Activated CD8-positive, alpha-beta memory T cell treated with anti-CD3 and anti-CD28 coated beads, Interleukin-2, amount 50 U/mL, for 48 hours (primary cell): ENCODE results near the gene CT45A7.
"Not testable (repeated sequence)": the region's sequence is repeated elsewhere in the genome, so short reads cannot be mapped to it uniquely, and the experiment has no call there.

ENCODE experiments used
- DNase-seq: peaks from one replicate; pipeline ENCODE4 v3.0.0-alpha.2; 2020

CT45A7 gene, protein sequence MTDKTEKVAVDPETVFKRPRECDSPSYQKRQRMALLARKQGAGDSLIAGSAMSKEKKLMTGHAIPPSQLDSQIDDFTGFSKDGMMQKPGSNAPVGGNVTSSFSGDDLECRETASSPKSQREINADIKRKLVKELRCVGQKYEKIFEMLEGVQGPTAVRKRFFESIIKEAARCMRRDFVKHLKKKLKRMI

DNA sequence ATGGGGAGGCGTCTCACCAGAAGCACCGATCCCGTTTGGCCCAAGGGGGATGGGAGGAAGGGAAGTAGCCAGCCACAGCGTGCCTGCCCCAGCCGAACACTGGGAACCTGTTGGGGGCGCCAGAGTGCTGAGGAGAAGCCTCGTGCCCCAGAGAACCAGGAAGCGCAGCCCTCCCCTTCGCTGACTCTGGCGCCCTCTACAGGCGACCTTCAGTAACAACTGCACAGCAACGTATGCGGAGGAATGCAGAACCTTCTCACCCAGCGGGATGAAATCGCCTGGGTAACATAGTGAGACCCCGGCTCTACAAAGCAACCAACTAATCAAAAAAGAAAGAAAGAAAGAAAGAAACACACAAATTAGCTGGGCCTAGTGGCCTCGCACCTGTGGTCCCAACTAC, at the start of gene CT45A7:
TSS of gene CT45A7 (minus strand) at position 101 of the 400 bp plus-strand sequence. CDS start 3,747 bp downstream, outside the sequence.
- DNase-seq, result not testable (repeated sequence)

GRCh38 chrX:135882741-135883140, 45.7 kb upstream of the CT45A7 start:
- not testable (repeated sequence) for DNase-seq

DNA sequence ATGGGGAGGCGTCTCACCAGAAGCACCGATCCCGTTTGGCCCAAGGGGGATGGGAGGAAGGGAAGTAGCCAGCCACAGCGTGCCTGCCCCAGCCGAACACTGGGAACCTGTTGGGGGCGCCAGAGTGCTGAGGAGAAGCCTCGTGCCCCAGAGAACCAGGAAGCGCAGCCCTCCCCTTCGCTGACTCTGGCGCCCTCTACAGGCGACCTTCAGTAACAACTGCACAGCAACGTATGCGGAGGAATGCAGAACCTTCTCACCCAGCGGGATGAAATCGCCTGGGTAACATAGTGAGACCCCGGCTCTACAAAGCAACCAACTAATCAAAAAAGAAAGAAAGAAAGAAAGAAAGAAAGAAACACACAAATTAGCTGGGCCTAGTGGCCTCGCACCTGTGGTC, 34.6 kb upstream of the CT45A7 start, which contains the start of gene CT45A9:
TSS of gene CT45A9 (minus strand) at position 101 of the 400 bp plus-strand sequence. CDS start 3,751 bp downstream, outside the sequence.
- DNase-seq, result not testable (repeated sequence)

- DNase-seq, result not testable (repeated sequence)
Measured at GRCh38 chrX:135854438-135854837, 17.4 kb upstream of the CT45A7 start, which contains the start of gene CT45A8. TSS of gene CT45A8 (minus strand) at chrX:135854538. CDS start at chrX:135850783, 3,755 bp downstream.

DNA sequence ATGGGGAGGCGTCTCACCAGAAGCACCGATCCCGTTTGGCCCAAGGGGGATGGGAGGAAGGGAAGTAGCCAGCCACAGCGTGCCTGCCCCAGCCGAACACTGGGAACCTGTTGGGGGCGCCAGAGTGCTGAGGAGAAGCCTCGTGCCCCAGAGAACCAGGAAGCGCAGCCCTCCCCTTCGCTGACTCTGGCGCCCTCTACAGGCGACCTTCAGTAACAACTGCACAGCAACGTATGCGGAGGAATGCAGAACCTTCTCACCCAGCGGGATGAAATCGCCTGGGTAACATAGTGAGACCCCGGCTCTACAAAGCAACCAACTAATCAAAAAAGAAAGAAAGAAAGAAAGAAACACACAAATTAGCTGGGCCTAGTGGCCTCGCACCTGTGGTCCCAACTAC, 17.2 kb downstream of the CT45A7 start, which contains the start of gene CT45A2:
TSS of gene CT45A2 (minus strand) at position 101 of the 400 bp plus-strand sequence. CDS start 3,747 bp downstream, outside the sequence.
- DNase-seq, result not testable (repeated sequence)

DNA sequence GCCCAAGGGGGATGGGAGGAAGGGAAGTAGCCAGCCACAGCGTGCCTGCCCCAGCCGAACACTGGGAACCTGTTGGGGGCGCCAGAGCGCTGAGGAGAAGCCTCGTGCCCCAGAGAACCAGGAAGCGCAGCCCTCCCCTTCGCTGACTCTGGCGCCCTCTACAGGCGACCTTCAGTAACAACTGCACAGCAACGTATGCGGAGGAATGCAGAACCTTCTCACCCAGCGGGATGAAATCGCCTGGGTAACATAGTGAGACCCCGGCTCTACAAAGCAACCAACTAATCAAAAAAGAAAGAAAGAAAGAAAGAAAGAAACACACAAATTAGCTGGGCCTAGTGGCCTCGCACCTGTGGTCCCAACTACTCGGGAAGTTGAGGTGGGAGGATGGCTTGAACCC, 34.4 kb downstream of the CT45A7 start, which contains the start of gene CT45A6:
TSS of gene CT45A6 (minus strand) at position 101 of the 400 bp plus-strand sequence. CDS start 3,794 bp downstream, outside the sequence.
- not testable (repeated sequence) for DNase-seq

DNA sequence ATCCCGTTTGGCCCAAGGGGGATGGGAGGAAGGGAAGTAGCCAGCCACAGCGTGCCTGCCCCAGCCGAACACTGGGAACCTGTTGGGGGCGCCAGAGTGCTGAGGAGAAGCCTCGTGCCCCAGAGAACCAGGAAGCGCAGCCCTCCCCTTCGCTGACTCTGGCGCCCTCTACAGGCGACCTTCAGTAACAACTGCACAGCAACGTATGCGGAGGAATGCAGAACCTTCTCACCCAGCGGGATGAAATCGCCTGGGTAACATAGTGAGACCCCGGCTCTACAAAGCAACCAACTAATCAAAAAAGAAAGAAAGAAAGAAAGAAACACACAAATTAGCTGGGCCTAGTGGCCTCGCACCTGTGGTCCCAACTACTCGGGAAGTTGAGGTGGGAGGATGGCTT, 51.7 kb downstream of the CT45A7 start, which contains the start of gene CT45A5:
TSS of gene CT45A5 (minus strand) at position 101 of the 400 bp plus-strand sequence. CDS start 3,774 bp downstream, outside the sequence.
- DNase-seq, result not testable (repeated sequence)
